ENCODE data around the gene CDH13. TPM values are rescaled to one million over a fixed set of nuclear protein-coding genes. Genes with fewer than 3 reads are reported as not detected.

The CDH13 gene
- total RNA-seq, 4 donors from 2014 or later: 5.8 to 36.7 (median 20.4) TPM

GRCh38 chr16:82584553-82585152, 42.1 kb upstream of the CDH13 start:
- TF ChIP-seq CTCF (IDR thresholded peaks at IDR 0.05 in 4 of 5, conservative IDR thresholded peaks at IDR 0.05 in 1 of 5): no peak
- TF ChIP-seq POLR2A (IDR thresholded peaks at IDR 0.05): no peak
- Histone ChIP-seq H3K27me3 (no peaks in the 10 kb centered on the region), H3K4me3 (peak overlapping the region; percentile 22 to 43 (median 42)), H3K27ac (peak overlapping the region; percentile 76 to 89 (median 84)), H3K4me1 (peaks cover 5 to 30% of the 10 kb centered on the region in 2 donors), H3K36me3 (no peaks in the 10 kb centered on the region), H3K9me3 (no peaks in the 10 kb centered on the region)
- intact Hi-C loops (cut with DNase I; ENCODE audit: low total_unique reads): loop anchor here (2.0 to 10.0 kb wide), 2 partner anchors 48 to 300 kb away; no protein-coding TSS in a partner anchor
- DNase-seq: peak; percentile 40 to 69
- in situ Hi-C loops (cut with MboI; ENCODE audit: low sequenced_read_pairs in 4 of 4): loop anchor here in 2 of 4 donors (5.0 to 25.0 kb wide), 2 partner anchors 322 to 327 kb away; no protein-coding TSS in a partner anchor
- peak; percentile 96 to 98 for ATAC-seq

GRCh38 chr16:82585675-82586074, 41.1 kb upstream of the CDH13 start:
- DNase-seq: no peak
- Histone ChIP-seq H3K4me3 (no peak overlapping the region), H3K36me3 (no peaks in the 10 kb centered on the region), H3K27me3 (no peaks in the 10 kb centered on the region), H3K4me1 (peaks cover 5 to 20% of the 10 kb centered on the region in 2 donors), H3K9me3 (no peaks in the 10 kb centered on the region), H3K27ac (peak overlapping the region in 3 of 4 donors; percentile 76 to 89 (median 84))
- no peak for ATAC-seq
- intact Hi-C loops (cut with DNase I; ENCODE audit: low total_unique reads): loop anchor here (2.0 to 10.0 kb wide), 2 partner anchors 47 to 299 kb away; no protein-coding TSS in a partner anchor
- in situ Hi-C loops (cut with MboI; ENCODE audit: low sequenced_read_pairs in 4 of 4): loop anchor here in 1 of 4 donors (25.0 kb wide), 1 partner anchor 323 kb away; no protein-coding TSS in a partner anchor
- no peak for TF ChIP-seq CTCF (IDR thresholded peaks at IDR 0.05 in 4 of 5, conservative IDR thresholded peaks at IDR 0.05 in 1 of 5)
- no peak for TF ChIP-seq POLR2A (IDR thresholded peaks at IDR 0.05)

DNA sequence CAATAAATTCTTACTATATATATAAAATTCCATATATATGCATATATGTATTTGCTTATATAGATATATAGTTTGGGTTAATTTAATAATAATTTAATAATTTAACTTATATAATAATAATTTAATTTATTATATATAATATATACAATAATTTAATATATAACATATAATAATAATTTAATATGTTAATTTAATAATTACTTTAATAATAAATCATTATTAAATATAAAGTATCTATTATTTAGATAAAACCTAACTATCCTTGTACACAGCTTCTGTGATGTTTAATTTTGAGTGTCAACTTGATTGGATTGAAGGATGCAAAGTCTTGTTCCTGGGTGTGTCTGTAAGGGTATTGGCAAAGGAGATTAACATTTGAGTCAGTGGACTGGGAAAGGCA, 40.6 kb upstream of the CDH13 start:
- Histone ChIP-seq H3K4me1 (peaks cover 5 to 20% of the 10 kb centered on the region in 2 donors), H3K27ac (no peak overlapping the region), H3K4me3 (no peak overlapping the region), H3K27me3 (no peaks in the 10 kb centered on the region), H3K36me3 (no peaks in the 10 kb centered on the region), H3K9me3 (no peaks in the 10 kb centered on the region)
- in situ Hi-C loops (cut with MboI; ENCODE audit: low sequenced_read_pairs in 4 of 4): loop anchor here in 1 of 4 donors (25.0 kb wide), 1 partner anchor 324 kb away; no protein-coding TSS in a partner anchor
- ATAC-seq: no peak
- no peak for TF ChIP-seq POLR2A (IDR thresholded peaks at IDR 0.05)
- TF ChIP-seq CTCF (IDR thresholded peaks at IDR 0.05 in 4 of 5, conservative IDR thresholded peaks at IDR 0.05 in 1 of 5): no peak
- DNase-seq: no peak
- intact Hi-C loops (cut with DNase I; ENCODE audit: low total_unique reads): loop anchor here (10.0 kb wide), 1 partner anchor 299 kb away; no protein-coding TSS in a partner anchor

- Histone ChIP-seq H3K4me3 (no peak overlapping the region), H3K36me3 (no peaks in the 10 kb centered on the region), H3K4me1 (peaks cover 5 to 20% of the 10 kb centered on the region in 2 donors), H3K27me3 (no peaks in the 10 kb centered on the region), H3K9me3 (no peaks in the 10 kb centered on the region), H3K27ac (no peak overlapping the region)
- intact Hi-C loops (cut with DNase I; ENCODE audit: low total_unique reads) (loop anchor here (10.0 kb wide), 1 partner anchor 298 kb away; no protein-coding TSS in a partner anchor), in situ Hi-C loops (cut with MboI; ENCODE audit: low sequenced_read_pairs in 4 of 4) (loop anchor here in 1 of 4 donors (25.0 kb wide), 1 partner anchor 325 kb away; no protein-coding TSS in a partner anchor)
- DNase-seq (no peak), ATAC-seq (no peak)
- no peak for TF ChIP-seq CTCF (IDR thresholded peaks at IDR 0.05 in 4 of 5, conservative IDR thresholded peaks at IDR 0.05 in 1 of 5)
- TF ChIP-seq POLR2A (IDR thresholded peaks at IDR 0.05): no peak
Measured at GRCh38 chr16:82587289-82587688, 39.5 kb upstream of the CDH13 start.
